ENCODE data around the gene LRRC58. TPM values are rescaled to one million over a fixed set of nuclear protein-coding genes. Genes with fewer than 3 reads are reported as not detected.
A peak's percentile ranks its signal among the peaks of the same experiment; 100 is the strongest.

The LRRC58 gene
- total and polyA plus RNA-seq, 2 of the 8 experiments (the other 6 are each of a cell fraction or from before 2014, with no cell fraction given) = 4.3 to 15.4 TPM

GRCh38 chr3:120381503-120381902 lies 32.3 kb upstream of the LRRC58 start:
- WGBS, 2 experiments (ENCODE audit: extremely low coverage in 1 of 2, insufficient coverage in 1 of 2, insufficient read length in 1 of 2, insufficient replicate concordance in 2 of 2, low coverage in 1 of 2, low lambda C conversion rate in 2 of 2, missing lambda C conversion rate in 1 of 2) = 94% methylated on average over 2 of the region's 2 CpGs; no CpG with 5 or more reads in 1 of the 2 experiments
- H3K18ac ChIP-seq (ENCODE audit: extremely low read depth, low read length) = no peak overlapping the region
- H3K27ac ChIP-seq (ENCODE audit: low read depth, low read length) = no peak overlapping the region
- no peak overlapping the region for H3K9ac ChIP-seq (replicated peaks in 1 of 4; ENCODE audit: extremely low read depth in 1 of 4, low read depth in 3 of 4, low read length in 3 of 4)
- H3K4me2 ChIP-seq (ENCODE audit: insufficient read depth in 1 of 2, low read depth in 2 of 2, low read length in 2 of 2) = no peak overlapping the region
- H2BK15ac ChIP-seq (ENCODE audit: low read length) = no peak overlapping the region
- DNase-seq (ENCODE audit: low read depth in 1 of 2, low spot score in 2 of 2) = no peak
- no peak overlapping the region for H2AFZ ChIP-seq (ENCODE audit: low read length)
- no peaks in the 10 kb centered on the region for H3K23me2 ChIP-seq (ENCODE audit: low read depth, low read length)
- no peaks in the 10 kb centered on the region for H4K20me1 ChIP-seq (replicated peaks in 1 of 2; ENCODE audit: control insufficient read depth in 1 of 2, insufficient read depth in 2 of 2, low read length in 2 of 2)
- no peak overlapping the region for H4K8ac ChIP-seq (ENCODE audit: extremely low read depth, insufficient read depth, low read length)
- TF ChIP-seq CHD2 (IDR thresholded peaks at IDR 0.05; ENCODE audit: low read length) (no peak), TCF12 (IDR thresholded peaks at IDR 0.05; ENCODE audit: low read depth, low read length) (no peak), NRF1 (IDR thresholded peaks at IDR 0.05; ENCODE audit: low read depth, low read length) (no peak), POLR2A (IDR thresholded peaks at IDR 0.05; ENCODE audit: control extremely low read depth in 1 of 2, low read depth in 2 of 2, low read length in 2 of 2) (no peak), CTCF (IDR thresholded peaks at IDR 0.05; ENCODE audit: control extremely low read depth in 1 of 3, insufficient read depth in 1 of 3, low read depth in 1 of 3, low read length in 3 of 3) (no peak), SIN3A (conservative IDR thresholded peaks at IDR 0.05 in 1 of 2, IDR thresholded peaks at IDR 0.05 in 1 of 2; ENCODE audit: low read depth in 1 of 2, low read length in 2 of 2) (no peak), ASH2L (IDR thresholded peaks at IDR 0.05; ENCODE audit: low read length) (no peak), ATF3 (IDR thresholded peaks at IDR 0.05; ENCODE audit: insufficient read depth, low read depth, low read length) (no peak), ZNF274 (IDR thresholded peaks at IDR 0.05; ENCODE audit: borderline replicate concordance, extremely low read depth, low read length) (no peak)
- no peak overlapping the region for H3K4ac ChIP-seq (replicated peaks; ENCODE audit: insufficient read length, low read depth, low read length)
- peak overlapping the region; percentile 24; the same call in 1 of the 2 replicates for H2AK5ac ChIP-seq (ENCODE audit: low read depth, low read length)
- POLR2A ChIA-PET (ENCODE audit: partially characterized antibody) = no interaction called here
- H4K91ac ChIP-seq (replicated peaks; ENCODE audit: insufficient read length, low read length) = no peak overlapping the region
- no peak overlapping the region for H3K23ac ChIP-seq (ENCODE audit: insufficient read length)
- no peak overlapping the region for H2BK5ac ChIP-seq (ENCODE audit: low read depth, low read length)
- H3K4me1 ChIP-seq (replicated peaks in 1 of 4; ENCODE audit: control insufficient read depth in 3 of 4, insufficient read depth in 4 of 4, low read length in 3 of 4) = no peaks in the 10 kb centered on the region
- CTCF ChIA-PET (ENCODE audit: partially characterized antibody) = interaction anchor here (0.6 to 1.8 kb wide), 3 partner anchors 9 to 1592 kb away, joined by 3 to 5 read pairs (median 3); no protein-coding TSS in a partner anchor
- H3K27me3 ChIP-seq (replicated peaks in 1 of 4; ENCODE audit: control insufficient read depth in 3 of 4, extremely low read depth in 1 of 4, insufficient read depth in 3 of 4, low read length in 3 of 4) = no peaks in the 10 kb centered on the region
- no peak overlapping the region for H2BK12ac ChIP-seq (ENCODE audit: low read depth, low read length)
- H3K14ac ChIP-seq (ENCODE audit: insufficient read length) = no peak overlapping the region
- no peak overlapping the region for H3K56ac ChIP-seq (replicated peaks; ENCODE audit: insufficient read length, low read depth, low read length)
- H4K5ac ChIP-seq (ENCODE audit: insufficient read length, low read depth, low read length) = no peak overlapping the region
- H3K36me3 ChIP-seq (ENCODE audit: control insufficient read depth in 2 of 4, insufficient read depth in 4 of 4, low read length in 3 of 4) = no peaks in the 10 kb centered on the region
- H3K9me3 ChIP-seq (ENCODE audit: insufficient read depth in 2 of 2, low read depth in 1 of 2, low read length in 1 of 2) = no peaks in the 10 kb centered on the region
- no peaks in the 10 kb centered on the region for H3K79me2 ChIP-seq (ENCODE audit: control insufficient read depth in 1 of 2, insufficient read depth in 2 of 2, low read length in 2 of 2)
- no peak overlapping the region for H3K4me3 ChIP-seq (ENCODE audit: extremely low read depth in 1 of 4, insufficient read depth in 2 of 4, low read depth in 3 of 4, low read length in 4 of 4)
- H2BK120ac ChIP-seq (replicated peaks; ENCODE audit: low read depth, low read length) = no peak overlapping the region
- no peak for FAIRE-seq
- H3K79me1 ChIP-seq (ENCODE audit: low read depth, low read length) = no peaks in the 10 kb centered on the region
- H2BK20ac ChIP-seq (ENCODE audit: low read length) = no peak overlapping the region

All from H1 (cell line).